ENCODE measurements around the gene E4F1. TPM values are rescaled to one million over a fixed set of nuclear protein-coding genes. Genes with fewer than 3 reads are reported as not detected.

The E4F1 gene
- total and polyA plus RNA-seq, 9 of the 15 experiments (the other 6 are each of a cell fraction or from before 2014, with no cell fraction given), result 0.48 to 94.9 (median 20.4) TPM

DNA sequence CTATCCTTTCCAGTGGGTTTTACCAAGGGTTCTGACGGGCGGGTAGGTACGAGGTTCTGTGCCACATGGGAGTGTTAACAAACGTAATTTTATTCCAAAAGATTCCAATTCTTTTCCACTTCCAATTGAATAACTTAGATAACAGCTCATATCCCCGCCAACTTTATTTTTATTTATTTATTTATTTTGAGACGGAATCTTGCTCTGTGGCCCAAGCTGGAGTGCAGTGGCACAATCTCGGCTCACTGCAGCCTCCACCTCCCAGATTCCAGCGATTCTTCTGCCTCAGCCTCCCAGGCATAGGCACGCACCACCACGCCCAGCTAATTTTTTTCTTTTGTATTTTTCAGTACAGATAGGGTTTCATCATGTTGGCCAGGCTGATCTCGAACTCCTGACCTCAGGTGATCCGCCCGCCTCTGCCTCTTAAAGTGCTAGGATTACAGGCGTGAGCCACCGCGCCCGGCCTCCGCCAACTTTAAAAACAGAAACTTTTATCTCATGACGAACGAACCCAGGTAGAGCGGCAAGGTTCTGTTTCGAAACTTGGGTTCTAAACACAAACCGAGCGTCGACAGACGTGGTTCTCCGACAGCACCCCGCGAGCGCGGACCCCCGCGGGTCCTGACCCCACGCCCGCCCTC is 27.4 kb downstream of the E4F1 start (continued):
- 0 out of 2 replicates have a peak, but pooled peaks have one; percentile 37 for TF ChIP-seq ADNP (tag; IDR thresholded peaks at IDR 0.05)
- no peak for TF ChIP-seq CHD4 (IDR thresholded peaks at IDR 0.05; ENCODE audit: insufficient read depth, insufficient replicate concordance, low read depth, low read length, poor library complexity, severe bottlenecking)
- TF ChIP-seq SMARCA4 (IDR thresholded peaks at IDR 0.05), result 0 out of 2 replicates have a peak, but pooled peaks have one; percentile 20
- TF ChIP-seq, protein P1, sequence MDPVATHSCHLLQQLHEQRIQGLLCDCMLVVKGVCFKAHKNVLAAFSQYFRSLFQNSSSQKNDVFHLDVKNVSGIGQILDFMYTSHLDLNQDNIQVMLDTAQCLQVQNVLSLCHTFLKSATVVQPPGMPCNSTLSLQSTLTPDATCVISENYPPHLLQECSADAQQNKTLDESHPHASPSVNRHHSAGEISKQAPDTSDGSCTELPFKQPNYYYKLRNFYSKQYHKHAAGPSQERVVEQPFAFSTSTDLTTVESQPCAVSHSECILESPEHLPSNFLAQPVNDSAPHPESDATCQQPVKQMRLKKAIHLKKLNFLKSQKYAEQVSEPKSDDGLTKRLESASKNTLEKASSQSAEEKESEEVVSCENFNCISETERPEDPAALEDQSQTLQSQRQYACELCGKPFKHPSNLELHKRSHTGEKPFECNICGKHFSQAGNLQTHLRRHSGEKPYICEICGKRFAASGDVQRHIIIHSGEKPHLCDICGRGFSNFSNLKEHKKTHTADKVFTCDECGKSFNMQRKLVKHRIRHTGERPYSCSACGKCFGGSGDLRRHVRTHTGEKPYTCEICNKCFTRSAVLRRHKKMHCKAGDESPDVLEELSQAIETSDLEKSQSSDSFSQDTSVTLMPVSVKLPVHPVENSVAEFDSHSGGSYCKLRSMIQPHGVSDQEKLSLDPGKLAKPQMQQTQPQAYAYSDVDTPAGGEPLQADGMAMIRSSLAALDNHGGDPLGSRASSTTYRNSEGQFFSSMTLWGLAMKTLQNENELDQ (CRISPR knock-in tag; IDR thresholded peaks at IDR 0.05; ENCODE audit: borderline replicate concordance), result no peak
- no peak for TF ChIP-seq TCFL5 (CRISPR knock-in tag; conservative IDR thresholded peaks at IDR 0.05)
- TF ChIP-seq CBX5 (IDR thresholded peaks at IDR 0.05; ENCODE audit: borderline replicate concordance, low read depth), result no peak
- no peak for TF ChIP-seq THRAP3 (IDR thresholded peaks at IDR 0.05; ENCODE audit: borderline replicate concordance)
- no peak for TF ChIP-seq BRF1 (IDR thresholded peaks at IDR 0.05; ENCODE audit: borderline replicate concordance, extremely low read depth, insufficient read length)
- TF ChIP-seq ETV1 (tag; conservative IDR thresholded peaks at IDR 0.05; ENCODE audit: low read depth), result no peak
- TF ChIP-seq SMAD3 (CRISPR knock-in tag; conservative IDR thresholded peaks at IDR 0.05), result no peak
- no peak for TF ChIP-seq RB1 (IDR thresholded peaks at IDR 0.05; ENCODE audit: low read depth)
- TF ChIP-seq EWSR1 (IDR thresholded peaks at IDR 0.05; ENCODE audit: borderline replicate concordance, low read depth, partially characterized antibody), result no peak
- TF ChIP-seq SMARCA5 (IDR thresholded peaks at IDR 0.05), result no peak
- no peak for TF ChIP-seq GABPB2 (CRISPR knock-in tag; conservative IDR thresholded peaks at IDR 0.05)
- TF ChIP-seq, protein P2, sequence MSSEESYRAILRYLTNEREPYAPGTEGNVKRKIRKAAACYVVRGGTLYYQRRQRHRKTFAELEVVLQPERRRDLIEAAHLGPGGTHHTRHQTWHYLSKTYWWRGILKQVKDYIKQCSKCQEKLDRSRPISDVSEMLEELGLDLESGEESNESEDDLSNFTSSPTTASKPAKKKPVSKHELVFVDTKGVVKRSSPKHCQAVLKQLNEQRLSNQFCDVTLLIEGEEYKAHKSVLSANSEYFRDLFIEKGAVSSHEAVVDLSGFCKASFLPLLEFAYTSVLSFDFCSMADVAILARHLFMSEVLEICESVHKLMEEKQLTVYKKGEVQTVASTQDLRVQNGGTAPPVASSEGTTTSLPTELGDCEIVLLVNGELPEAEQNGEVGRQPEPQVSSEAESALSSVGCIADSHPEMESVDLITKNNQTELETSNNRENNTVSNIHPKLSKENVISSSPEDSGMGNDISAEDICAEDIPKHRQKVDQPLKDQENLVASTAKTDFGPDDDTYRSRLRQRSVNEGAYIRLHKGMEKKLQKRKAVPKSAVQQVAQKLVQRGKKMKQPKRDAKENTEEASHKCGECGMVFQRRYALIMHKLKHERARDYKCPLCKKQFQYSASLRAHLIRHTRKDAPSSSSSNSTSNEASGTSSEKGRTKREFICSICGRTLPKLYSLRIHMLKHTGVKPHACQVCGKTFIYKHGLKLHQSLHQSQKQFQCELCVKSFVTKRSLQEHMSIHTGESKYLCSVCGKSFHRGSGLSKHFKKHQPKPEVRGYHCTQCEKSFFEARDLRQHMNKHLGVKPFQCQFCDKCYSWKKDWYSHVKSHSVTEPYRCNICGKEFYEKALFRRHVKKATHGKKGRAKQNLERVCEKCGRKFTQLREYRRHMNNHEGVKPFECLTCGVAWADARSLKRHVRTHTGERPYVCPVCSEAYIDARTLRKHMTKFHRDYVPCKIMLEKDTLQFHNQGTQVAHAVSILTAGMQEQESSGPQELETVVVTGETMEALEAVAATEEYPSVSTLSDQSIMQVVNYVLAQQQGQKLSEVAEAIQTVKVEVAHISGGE (CRISPR knock-in tag; IDR thresholded peaks at IDR 0.05), result no peak
- TF ChIP-seq DACH1 (IDR thresholded peaks at IDR 0.05; ENCODE audit: partially characterized antibody), result no peak
- no peak for TF ChIP-seq IFI16 (CRISPR knock-in tag; IDR thresholded peaks at IDR 0.05)
- TF ChIP-seq, protein P3, sequence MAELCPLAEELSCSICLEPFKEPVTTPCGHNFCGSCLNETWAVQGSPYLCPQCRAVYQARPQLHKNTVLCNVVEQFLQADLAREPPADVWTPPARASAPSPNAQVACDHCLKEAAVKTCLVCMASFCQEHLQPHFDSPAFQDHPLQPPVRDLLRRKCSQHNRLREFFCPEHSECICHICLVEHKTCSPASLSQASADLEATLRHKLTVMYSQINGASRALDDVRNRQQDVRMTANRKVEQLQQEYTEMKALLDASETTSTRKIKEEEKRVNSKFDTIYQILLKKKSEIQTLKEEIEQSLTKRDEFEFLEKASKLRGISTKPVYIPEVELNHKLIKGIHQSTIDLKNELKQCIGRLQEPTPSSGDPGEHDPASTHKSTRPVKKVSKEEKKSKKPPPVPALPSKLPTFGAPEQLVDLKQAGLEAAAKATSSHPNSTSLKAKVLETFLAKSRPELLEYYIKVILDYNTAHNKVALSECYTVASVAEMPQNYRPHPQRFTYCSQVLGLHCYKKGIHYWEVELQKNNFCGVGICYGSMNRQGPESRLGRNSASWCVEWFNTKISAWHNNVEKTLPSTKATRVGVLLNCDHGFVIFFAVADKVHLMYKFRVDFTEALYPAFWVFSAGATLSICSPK (IDR thresholded peaks at IDR 0.05; ENCODE audit: borderline replicate concordance), result no peak
- no peak for TF ChIP-seq GABPB1 (CRISPR knock-in tag; IDR thresholded peaks at IDR 0.05)

Data from K562 (cell line).